B cell (primary cell): ENCODE data around the gene COBLL1.

ENCODE experiments used
- EZH2 ChIP-seq: IDR thresholded peaks from 2 replicates; pipeline ENCODE4 v1.6.1; 2012; ENCODE audit warnings: borderline replicate concordance, low read depth, mild to moderate bottlenecking, moderate library complexity, low read length; ENCODE audit not compliant: insufficient read depth, poor library complexity, severe bottlenecking
- TF ChIP-seq, protein P1 (sequence below): fragments of 200-600 bp; IDR thresholded peaks from one replicate; pipeline ENCODE4 v1.8.0; 2022; ENCODE audit warnings: antibody characterized with exemption, mild to moderate bottlenecking

- TF ChIP-seq, protein P1, sequence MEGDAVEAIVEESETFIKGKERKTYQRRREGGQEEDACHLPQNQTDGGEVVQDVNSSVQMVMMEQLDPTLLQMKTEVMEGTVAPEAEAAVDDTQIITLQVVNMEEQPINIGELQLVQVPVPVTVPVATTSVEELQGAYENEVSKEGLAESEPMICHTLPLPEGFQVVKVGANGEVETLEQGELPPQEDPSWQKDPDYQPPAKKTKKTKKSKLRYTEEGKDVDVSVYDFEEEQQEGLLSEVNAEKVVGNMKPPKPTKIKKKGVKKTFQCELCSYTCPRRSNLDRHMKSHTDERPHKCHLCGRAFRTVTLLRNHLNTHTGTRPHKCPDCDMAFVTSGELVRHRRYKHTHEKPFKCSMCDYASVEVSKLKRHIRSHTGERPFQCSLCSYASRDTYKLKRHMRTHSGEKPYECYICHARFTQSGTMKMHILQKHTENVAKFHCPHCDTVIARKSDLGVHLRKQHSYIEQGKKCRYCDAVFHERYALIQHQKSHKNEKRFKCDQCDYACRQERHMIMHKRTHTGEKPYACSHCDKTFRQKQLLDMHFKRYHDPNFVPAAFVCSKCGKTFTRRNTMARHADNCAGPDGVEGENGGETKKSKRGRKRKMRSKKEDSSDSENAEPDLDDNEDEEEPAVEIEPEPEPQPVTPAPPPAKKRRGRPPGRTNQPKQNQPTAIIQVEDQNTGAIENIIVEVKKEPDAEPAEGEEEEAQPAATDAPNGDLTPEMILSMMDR, result no peak
- no peak for TF ChIP-seq EZH2
These were observed 130.5 kb downstream of the COBLL1 start for GRCh38 chr2:164710837-164711765.
